Gastrocnemius medialis (tissue), 4 donors: ENCODE data around the gene PAPPA2. TPM values are rescaled to one million over a fixed set of nuclear protein-coding genes. Genes with fewer than 3 reads are reported as not detected.
"Not testable (repeated sequence)": the region's sequence is repeated elsewhere in the genome, so short reads cannot be mapped to it uniquely, and the experiment has no call there.

Experiments used
- ATAC-seq, 2 donors: fragments of 150-250 bp; one replicate each; pipeline ENCODE4 v1.9.1; 2016
- DNase-seq, 2 donors: peaks; one replicate each; pipeline ENCODE4 v3.0.0-alpha.2; 2019
- H3K27ac ChIP-seq, 4 donors: fragments of 200-600 bp; sonication (generic); 1 replicate in 1 of 4; 2 replicates in 3 of 4; pipeline ENCODE4 v1.5.1; 2016 to 2018; ENCODE audit warnings: mild to moderate bottlenecking in 2 of 4, moderate library complexity in 1 of 4
- H3K27me3 ChIP-seq, 3 donors: fragments of 200-600 bp; sonication (generic) in 2 of 3; 1 replicate in 1 of 3; 2 replicates in 2 of 3; pipeline versions ENCODE4 v1.5.1 to v1.6.0; 2016 to 2019; ENCODE audit warnings: mild to moderate bottlenecking in 1 of 3, moderate library complexity in 1 of 3
- H3K36me3 ChIP-seq, 2 donors: fragments of 200-600 bp; sonication (generic) in 1 of 2; one replicate each; pipeline ENCODE4 v1.5.1; 2017 to 2018
- H3K4me1 ChIP-seq, 2 donors: fragments of 200-600 bp; sonication (generic) in 1 of 2; one replicate each; pipeline ENCODE4 v1.5.1; 2016 to 2017; ENCODE audit warnings: mild to moderate bottlenecking in 2 of 2
- H3K4me3 ChIP-seq, 4 donors: fragments of 200-600 bp; sonication (generic) in 3 of 4; 1 replicate in 1 of 4; 2 replicates in 3 of 4; pipeline ENCODE4 v1.5.1; 2016 to 2019; ENCODE audit warnings: mild to moderate bottlenecking in 2 of 4
- H3K9me3 ChIP-seq, 3 donors: fragments of 200-600 bp; sonication (generic) in 2 of 3; 1 replicate in 1 of 3; 2 replicates in 2 of 3; pipeline ENCODE4 v1.5.1; 2016 to 2019
- CTCF ChIP-seq, 5 experiments: fragments of 450-650 bp in 3 of 5; fragments of 200-600 bp in 2 of 5; sonication (generic) in 2 of 5; IDR thresholded peaks in 4 of 5; conservative IDR thresholded peaks in 1 of 5; 1 replicate in 4 of 5; 2 replicates in 1 of 5; pipeline ENCODE4 v1.5.1; 2016 to 2019; ENCODE audit warnings: antibody characterized with exemption in 5 of 5, mild to moderate bottlenecking in 3 of 5, moderate library complexity in 3 of 5
- POLR2A ChIP-seq, 2 donors: fragments of 450-650 bp; IDR thresholded peaks; one replicate each; pipeline ENCODE4 v1.6.1; 2017; ENCODE audit warnings: antibody characterized with exemption in 2 of 2, mild to moderate bottlenecking in 2 of 2, moderate library complexity in 2 of 2
- in situ Hi-C, 4 donors: fragments of 200-750 bp; cut with MboI; loops; one replicate each; pipeline versions ENCODE4 v1.15.0 to v1.8.0; 2017; ENCODE audit warnings: low sequenced_read_pairs in 4 of 4
- intact Hi-C: fragments of 100-400 bp; cut with DNase I; formaldehyde crosslinking; loops from one replicate; pipeline ENCODE4 v1.15.1; 2023; ENCODE audit warnings: low total_unique reads
- total RNA-seq, 4 donors: library from RNA; depleted of rRNA; stranded (reverse); fragments of >200 nt; gene quantifications; one replicate each; pipeline versions ENCODE4 v1.1.0 to v1.2.3, GENCODE V29; 2016

PAPPA2 gene
- total RNA-seq, 4 donors from 2014 or later, result 0.11 TPM; not detected in 3

GRCh38 chr1:176745945-176746344 is 283.0 kb downstream of the PAPPA2 start:
- H3K4me3 ChIP-seq, result no peak overlapping the region
- DNase-seq, result no peak
- no peaks in the 10 kb centered on the region for H3K36me3 ChIP-seq
- H3K4me1 ChIP-seq, result no peaks in the 10 kb centered on the region
- ATAC-seq, result peak; percentile 39 to 52
- no peak overlapping the region for H3K27ac ChIP-seq
- H3K9me3 ChIP-seq, result no peaks in the 10 kb centered on the region
- in situ Hi-C loops, result no loop called here
- H3K27me3 ChIP-seq, result no peaks in the 10 kb centered on the region
- no peak for TF ChIP-seq POLR2A (IDR thresholded peaks at IDR 0.05)
- TF ChIP-seq CTCF (IDR thresholded peaks at IDR 0.05 in 4 of 5, conservative IDR thresholded peaks at IDR 0.05 in 1 of 5), result peak in 2 of 5 experiments; percentile 14 to 35
- intact Hi-C loops, result no loop called here

- H3K4me1 ChIP-seq, result no peaks in the 10 kb centered on the region
- H3K27me3 ChIP-seq, result no peaks in the 10 kb centered on the region
- no peaks in the 10 kb centered on the region for H3K36me3 ChIP-seq
- TF ChIP-seq CTCF (IDR thresholded peaks at IDR 0.05 in 4 of 5, conservative IDR thresholded peaks at IDR 0.05 in 1 of 5) (no peak), POLR2A (IDR thresholded peaks at IDR 0.05) (no peak)
- no peak overlapping the region for H3K4me3 ChIP-seq
- intact Hi-C loops, result no loop called here
- no peaks in the 10 kb centered on the region for H3K9me3 ChIP-seq
- in situ Hi-C loops, result no loop called here
- H3K27ac ChIP-seq, result no peak overlapping the region
- ATAC-seq, result no peak
- DNase-seq, result no peak
Observed at GRCh38 chr1:176752505-176752904, 289.5 kb downstream of the PAPPA2 start.

GRCh38 chr1:176754676-176755075 is 291.7 kb downstream of the PAPPA2 start:
- DNase-seq (no peak), ATAC-seq (no peak)
- no peaks in the 10 kb centered on the region for H3K27me3 ChIP-seq
- in situ Hi-C loops, result no loop called here
- no peak overlapping the region for H3K4me3 ChIP-seq
- H3K9me3 ChIP-seq, result no peaks in the 10 kb centered on the region
- intact Hi-C loops, result no loop called here
- TF ChIP-seq POLR2A (IDR thresholded peaks at IDR 0.05), result no peak
- TF ChIP-seq CTCF (IDR thresholded peaks at IDR 0.05 in 4 of 5, conservative IDR thresholded peaks at IDR 0.05 in 1 of 5), result no peak
- no peaks in the 10 kb centered on the region for H3K4me1 ChIP-seq
- no peak overlapping the region for H3K27ac ChIP-seq
- no peaks in the 10 kb centered on the region for H3K36me3 ChIP-seq

- H3K27ac ChIP-seq, H3K27me3 ChIP-seq, H3K4me3 ChIP-seq, intact Hi-C loops, in situ Hi-C loops, H3K9me3 ChIP-seq, ATAC-seq, H3K4me1 ChIP-seq, DNase-seq, H3K36me3 ChIP-seq: not testable (repeated sequence)
Observed at GRCh38 chr1:176756817-176757216, 293.8 kb downstream of the PAPPA2 start.

GRCh38 chr1:176765608-176766007 is 302.6 kb downstream of the PAPPA2 start:
- H3K4me1 ChIP-seq, result no peaks in the 10 kb centered on the region
- no peak overlapping the region for H3K27ac ChIP-seq
- in situ Hi-C loops, result no loop called here
- H3K4me3 ChIP-seq, result no peak overlapping the region
- ATAC-seq (no peak), DNase-seq (no peak)
- intact Hi-C loops, result no loop called here
- no peak for TF ChIP-seq POLR2A (IDR thresholded peaks at IDR 0.05)
- TF ChIP-seq CTCF (IDR thresholded peaks at IDR 0.05 in 4 of 5, conservative IDR thresholded peaks at IDR 0.05 in 1 of 5), result no peak
- H3K27me3 ChIP-seq, result no peaks in the 10 kb centered on the region
- no peaks in the 10 kb centered on the region for H3K9me3 ChIP-seq
- H3K36me3 ChIP-seq, result no peaks in the 10 kb centered on the region
